Activated naive CD4-positive, alpha-beta T cell treated with Interleukin-2 at 50 U/mL for 16 hours (primary cell): ENCODE measurements around the gene ERH.
"Not testable (repeated sequence)": the region's sequence is repeated elsewhere in the genome, so short reads cannot be mapped to it uniquely, and the experiment has no call there.

ENCODE experiments used
- DNase-seq: peaks from one replicate; pipeline ENCODE4 v3.0.0-alpha.2; 2020

The ERH gene

DNA sequence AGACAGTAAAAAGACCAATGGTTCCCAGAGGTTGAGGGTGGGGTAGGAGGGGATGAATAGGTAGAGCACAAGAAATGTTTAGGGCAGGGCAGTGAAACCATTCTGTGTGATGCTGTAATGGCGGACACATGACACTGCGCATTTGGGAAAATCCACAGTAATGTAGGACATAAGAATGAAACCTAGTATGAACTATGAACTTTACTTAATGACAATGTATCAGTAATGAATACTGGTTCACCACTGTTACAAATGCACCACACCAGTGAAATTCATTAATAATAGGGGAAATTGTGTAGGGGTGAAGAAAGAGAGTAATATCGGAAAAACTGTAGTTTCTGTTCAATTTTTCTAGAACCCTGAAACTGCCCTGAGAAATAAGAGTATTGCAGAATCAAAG is 5.6 kb downstream of the ERH start:
- no peak for DNase-seq

- DNase-seq, result not testable (repeated sequence)
Observed at GRCh38 chr14:69391400-69391799, 6.7 kb downstream of the ERH start.

DNA sequence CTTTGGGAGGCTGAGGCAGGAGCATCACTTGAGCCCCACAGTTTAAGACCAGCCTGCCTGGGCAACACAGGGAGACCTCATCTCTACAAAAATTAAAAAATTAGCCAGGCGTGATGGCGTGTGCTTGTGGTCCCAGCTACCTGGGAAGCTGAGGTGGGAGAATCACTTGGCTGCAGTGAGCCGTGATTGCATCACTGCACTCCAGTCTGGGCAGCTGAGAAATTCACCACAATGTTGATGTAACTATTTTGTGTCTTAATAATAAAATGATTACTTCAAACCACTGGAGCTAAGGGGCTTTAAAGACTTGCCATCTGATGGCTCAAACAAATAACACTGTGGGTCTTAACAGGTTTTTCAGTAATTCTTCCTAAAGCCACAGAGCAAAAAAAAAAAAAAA is 10.8 kb downstream of the ERH start:
- DNase-seq, result no peak

- no peak for DNase-seq
Observed at GRCh38 chr14:69378274-69378673, 19.8 kb downstream of the ERH start.

- DNase-seq, result no peak
Observed at GRCh38 chr14:69376439-69376838, 21.7 kb downstream of the ERH start.

DNA sequence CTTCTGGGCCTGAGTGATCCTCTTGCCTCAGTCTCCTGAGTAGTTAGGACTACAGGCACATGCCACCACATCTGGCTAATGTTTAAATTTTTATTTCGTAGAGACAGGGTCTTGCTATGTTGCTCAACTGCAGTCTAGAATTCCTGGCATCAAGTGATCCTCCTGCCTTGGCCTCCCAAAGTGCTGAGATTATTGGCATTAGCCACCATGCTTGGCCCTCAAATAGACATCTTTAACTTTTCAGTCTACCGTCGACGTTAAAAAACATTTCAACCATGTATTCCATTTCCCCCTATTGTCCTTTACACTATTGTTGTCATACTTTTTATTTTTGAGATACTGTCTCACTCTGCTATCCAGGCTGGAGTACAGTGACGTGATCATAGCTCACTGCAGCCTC is 22.4 kb downstream of the ERH start:
- DNase-seq, result no peak

GRCh38 chr14:69375182-69375581 is 22.9 kb downstream of the ERH start:
- DNase-seq, result no peak

- DNase-seq, result no peak
Observed at GRCh38 chr14:69374235-69374634, 23.9 kb downstream of the ERH start.

- DNase-seq, result no peak
Observed at GRCh38 chr14:69373104-69373503, 25.0 kb downstream of the ERH start.

- no peak for DNase-seq
Observed at GRCh38 chr14:69372146-69372545, 26.0 kb downstream of the ERH start.

DNA sequence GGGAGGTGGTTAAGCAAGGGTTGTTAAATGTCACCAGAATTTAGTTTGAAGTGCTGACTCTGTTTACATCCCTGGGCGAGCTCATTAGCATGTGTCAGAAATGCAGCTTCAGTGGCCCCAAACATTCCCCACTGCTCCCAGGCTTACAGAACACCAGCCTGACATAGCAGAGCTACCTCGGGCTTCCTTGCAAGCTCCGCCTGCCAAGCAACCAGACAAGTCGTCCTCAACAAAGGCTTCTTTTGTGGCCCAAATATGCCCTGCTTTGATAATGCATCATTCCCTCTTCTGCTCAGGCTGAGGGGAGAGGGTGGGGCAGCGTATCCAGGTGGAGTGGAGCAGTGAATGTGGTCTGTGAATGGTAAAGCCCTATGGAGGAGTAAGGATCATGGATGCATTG is 28.0 kb downstream of the ERH start:
- no peak for DNase-seq

GRCh38 chr14:69368381-69368780 is 29.7 kb downstream of the ERH start:
- DNase-seq, result no peak

GRCh38 chr14:69366761-69367160 is 31.3 kb downstream of the ERH start:
- DNase-seq, result no peak

GRCh38 chr14:69366069-69366468 is 32.0 kb downstream of the ERH start:
- no peak for DNase-seq

GRCh38 chr14:69364378-69364777 is 33.7 kb downstream of the ERH start:
- DNase-seq, result no peak

DNA sequence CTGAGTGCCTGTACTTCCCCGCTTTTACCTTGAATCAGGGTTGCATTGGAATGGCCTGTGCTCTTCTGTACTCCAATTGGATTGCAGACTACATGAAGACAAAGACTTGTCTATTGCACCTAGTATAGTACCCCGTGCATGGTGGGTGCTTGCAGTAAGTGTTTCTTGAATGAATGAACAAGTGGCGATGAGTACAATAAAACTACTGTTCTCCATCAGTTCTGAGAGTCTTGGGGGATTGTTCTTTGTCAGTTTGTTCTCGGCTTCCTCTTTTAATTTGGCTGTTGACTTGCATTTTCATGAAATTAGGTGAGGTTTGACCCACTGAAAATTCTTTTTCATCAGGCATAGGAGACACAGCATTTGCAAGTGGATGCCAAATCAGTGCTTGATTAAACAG is 34.1 kb downstream of the ERH start:
- no peak for DNase-seq

GRCh38 chr14:69363055-69363454 is 35.0 kb downstream of the ERH start:
- DNase-seq, result no peak

- no peak for DNase-seq
Observed at GRCh38 chr14:69360438-69361108, 37.5 kb downstream of the ERH start.

DNA sequence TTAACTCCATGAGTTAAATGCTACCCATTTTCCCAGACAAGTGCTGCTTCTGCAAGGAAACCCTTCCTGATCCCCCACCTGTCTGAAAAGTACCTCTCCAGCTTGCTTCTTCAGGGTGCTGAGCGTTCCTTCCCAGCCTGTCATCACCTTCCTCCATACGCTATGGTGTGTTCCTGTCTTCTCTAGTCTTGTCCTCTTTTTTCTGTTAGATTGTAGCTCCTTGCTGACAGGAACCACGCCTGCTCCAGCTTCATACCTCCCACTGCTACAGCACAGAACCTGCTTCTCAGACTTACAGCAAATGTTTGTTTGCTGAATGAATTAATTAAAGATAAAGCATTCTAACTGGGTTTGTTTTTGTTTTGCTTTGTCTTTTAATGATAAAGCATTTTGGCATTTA is 39.1 kb downstream of the ERH start:
- DNase-seq, result no peak

DNA sequence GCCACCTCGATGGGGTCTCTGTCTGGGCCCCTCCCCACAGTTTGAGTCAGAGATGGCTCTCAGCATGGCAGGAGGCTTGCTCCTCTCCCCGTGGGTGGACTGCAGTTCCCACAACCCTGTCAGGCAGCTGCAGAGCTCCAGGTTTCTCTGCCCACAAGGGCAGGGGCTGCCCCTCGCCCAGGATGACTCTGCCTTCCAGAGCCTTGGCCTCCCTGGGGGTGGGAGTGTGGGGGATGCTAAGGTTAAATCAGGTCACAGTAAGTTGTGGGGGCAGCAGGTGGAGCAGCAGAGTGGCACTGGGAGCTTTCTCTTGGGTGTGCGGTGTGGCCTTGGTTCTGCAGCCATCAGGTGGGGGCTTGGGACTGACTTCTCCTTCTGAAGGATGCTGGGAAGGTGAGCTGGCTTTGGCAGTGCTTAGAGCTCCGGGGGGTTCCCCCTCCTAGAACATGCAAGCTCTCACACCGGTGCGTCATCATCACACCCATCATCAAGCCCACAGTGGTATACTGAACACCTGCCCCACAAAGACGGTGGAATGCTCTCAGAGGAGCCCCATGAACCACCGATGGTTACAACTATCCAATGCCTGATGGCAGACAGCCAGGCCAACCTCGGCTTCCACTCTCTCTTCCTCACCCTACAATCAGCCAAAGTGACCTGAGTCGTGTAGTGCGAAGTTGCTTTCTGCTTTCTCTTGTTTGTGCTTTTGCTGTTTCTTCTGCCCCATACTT is 39.7 kb downstream of the ERH start:
- peak; percentile 49 for DNase-seq

DNA sequence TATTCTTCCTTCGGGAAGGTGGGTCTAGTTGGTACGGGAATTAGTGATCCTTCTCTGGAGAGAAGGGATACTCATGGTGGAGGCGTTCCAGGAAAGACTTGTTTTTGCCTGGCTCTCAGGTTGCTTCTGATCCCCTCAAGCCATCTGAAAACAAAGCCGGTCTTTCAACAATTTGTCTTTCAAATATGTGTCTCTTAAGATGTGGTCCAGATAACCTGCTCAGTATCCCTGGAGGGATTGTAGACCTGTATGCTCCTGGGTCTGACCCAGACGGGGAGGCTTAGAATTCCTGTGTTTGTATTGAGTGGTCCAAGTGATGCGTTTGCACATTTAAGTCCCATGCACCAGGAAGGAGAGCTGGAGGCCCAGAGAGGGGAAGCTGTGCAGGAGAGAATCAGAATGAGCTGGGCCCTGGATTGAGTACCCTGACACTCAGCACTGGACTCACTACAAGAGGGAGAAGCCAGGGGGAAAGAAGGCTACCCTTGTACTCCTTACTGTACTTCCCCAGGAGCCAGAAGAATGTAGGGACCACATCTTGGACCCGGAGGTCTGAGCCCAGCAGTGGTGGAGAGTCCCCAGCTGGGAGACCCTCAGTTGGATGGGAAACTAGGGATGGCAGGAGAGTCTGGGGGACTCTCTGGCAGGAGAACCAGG is 40.4 kb downstream of the ERH start:
- no peak for DNase-seq

GRCh38 chr14:69356903-69357543 is 41.1 kb downstream of the ERH start:
- no peak for DNase-seq

GRCh38 chr14:69355607-69356281 is 42.4 kb downstream of the ERH start:
- no peak for DNase-seq
